ENCODE results near the gene GFRA4. TPM values are rescaled to one million over a fixed set of nuclear protein-coding genes. Genes with fewer than 3 reads are reported as not detected.
A peak's percentile ranks its signal among the peaks of the same experiment; 100 is the strongest.

GFRA4 gene, protein sequence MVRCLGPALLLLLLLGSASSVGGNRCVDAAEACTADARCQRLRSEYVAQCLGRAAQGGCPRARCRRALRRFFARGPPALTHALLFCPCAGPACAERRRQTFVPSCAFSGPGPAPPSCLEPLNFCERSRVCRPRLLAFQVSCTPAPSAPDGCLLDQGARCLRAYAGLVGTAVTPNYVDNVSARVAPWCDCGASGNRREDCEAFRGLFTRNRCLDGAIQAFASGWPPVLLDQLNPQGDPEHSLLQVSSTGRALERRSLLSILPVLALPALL
- total RNA-seq, result not detected

DNA sequence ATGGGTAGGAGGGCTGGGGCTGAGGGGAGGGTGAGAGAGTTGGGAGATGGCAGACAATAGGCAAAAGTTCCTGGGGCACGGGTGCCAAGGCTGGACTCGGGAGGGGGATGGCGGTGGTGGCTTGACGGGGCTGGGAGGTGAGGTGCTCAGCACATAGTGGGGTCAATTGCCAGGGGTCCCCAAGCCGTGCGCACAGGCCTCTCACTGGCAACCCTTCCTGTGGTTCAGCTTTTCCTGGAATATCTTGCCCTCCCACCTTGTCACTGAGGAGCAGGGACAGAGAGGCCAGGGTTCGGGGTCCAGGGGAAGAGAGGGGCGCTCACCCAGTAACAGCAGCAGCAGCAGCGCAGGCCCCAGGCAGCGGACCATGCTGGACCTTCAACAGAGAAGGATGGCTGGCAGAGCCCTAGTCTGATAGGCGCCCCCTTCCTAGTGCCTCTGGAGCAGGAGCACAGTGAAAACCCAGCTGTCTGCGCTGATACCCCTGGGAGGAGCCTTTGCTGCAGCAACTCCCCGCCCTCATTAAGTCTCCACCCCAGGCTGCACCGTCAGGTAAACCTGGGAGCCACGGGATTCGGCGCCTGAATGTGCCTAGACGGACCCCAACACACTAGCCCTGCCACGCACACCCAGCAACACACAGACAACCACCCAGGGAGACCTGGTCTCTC, at the start of gene GFRA4:
Gene GFRA4, minus strand, starts transcription at position 369 of the 671 bp plus-strand sequence. Its CDS starts 0 bp downstream, at position 369.
- intact Hi-C loops (cut with DNase I), result no loop called here
- Histone ChIP-seq H3K9me3 (no peaks in the 10 kb centered on the region), H3K4me3 (no peak within 1 kb of the TSS), H3K27me3 (peaks cover 0 to 67% (median 18%) of the 10 kb centered on the region in 4 donors), H3K4me1 (peaks cover 0 to 24% (median 10%) of the 10 kb centered on the region in 3 donors), H3K36me3 (no peaks in the 10 kb centered on the region), H3K27ac (no peak within 1 kb of the TSS)
- no peak for TF ChIP-seq POLR2A (IDR thresholded peaks at IDR 0.05)
- TF ChIP-seq, protein P1, sequence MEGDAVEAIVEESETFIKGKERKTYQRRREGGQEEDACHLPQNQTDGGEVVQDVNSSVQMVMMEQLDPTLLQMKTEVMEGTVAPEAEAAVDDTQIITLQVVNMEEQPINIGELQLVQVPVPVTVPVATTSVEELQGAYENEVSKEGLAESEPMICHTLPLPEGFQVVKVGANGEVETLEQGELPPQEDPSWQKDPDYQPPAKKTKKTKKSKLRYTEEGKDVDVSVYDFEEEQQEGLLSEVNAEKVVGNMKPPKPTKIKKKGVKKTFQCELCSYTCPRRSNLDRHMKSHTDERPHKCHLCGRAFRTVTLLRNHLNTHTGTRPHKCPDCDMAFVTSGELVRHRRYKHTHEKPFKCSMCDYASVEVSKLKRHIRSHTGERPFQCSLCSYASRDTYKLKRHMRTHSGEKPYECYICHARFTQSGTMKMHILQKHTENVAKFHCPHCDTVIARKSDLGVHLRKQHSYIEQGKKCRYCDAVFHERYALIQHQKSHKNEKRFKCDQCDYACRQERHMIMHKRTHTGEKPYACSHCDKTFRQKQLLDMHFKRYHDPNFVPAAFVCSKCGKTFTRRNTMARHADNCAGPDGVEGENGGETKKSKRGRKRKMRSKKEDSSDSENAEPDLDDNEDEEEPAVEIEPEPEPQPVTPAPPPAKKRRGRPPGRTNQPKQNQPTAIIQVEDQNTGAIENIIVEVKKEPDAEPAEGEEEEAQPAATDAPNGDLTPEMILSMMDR (IDR thresholded peaks at IDR 0.05), result no peak
- no peak for DNase-seq
- 56 to 74% methylated on average over 15 to 19 of the region's 19 CpGs for WGBS, 2 donors

DNA sequence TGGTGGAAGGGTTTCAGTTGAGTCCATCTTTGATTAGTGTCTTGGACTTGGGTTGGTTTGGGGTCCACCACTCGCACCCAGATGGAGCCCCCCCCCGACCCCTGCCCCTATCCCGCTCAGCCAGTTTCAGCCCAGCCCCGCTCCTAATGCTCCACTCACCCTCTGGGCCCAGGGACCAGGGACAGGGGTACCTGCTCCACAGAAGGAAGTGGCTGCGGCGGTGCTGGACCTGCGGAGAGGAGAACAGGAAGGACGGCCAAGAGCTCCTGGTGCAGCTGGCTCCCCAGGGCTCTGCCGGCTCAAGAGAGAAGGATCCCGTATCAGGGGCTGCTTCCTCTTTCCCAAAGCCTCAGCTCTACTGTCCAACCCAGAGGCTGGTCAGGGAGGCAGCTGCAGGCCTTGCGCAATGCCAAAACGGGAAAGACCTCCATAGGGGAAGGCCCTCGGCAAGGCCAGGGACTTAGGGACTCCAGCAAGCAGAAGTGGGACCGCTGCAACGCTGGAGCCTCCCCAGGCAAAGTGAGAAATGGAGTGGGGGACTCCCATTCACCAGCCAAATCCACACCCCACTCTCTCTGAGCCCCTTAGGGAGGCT, 49.2 kb upstream of the GFRA4 start, which contains the start of gene SIGLEC1:
Gene SIGLEC1, minus strand, starts transcription at position 322 of the 595 bp plus-strand sequence. CDS start 5,472 bp downstream, outside the sequence.
- H3K27ac ChIP-seq, result peak within 1 kb of the TSS in 1 of 4 donors; percentile 13
- TF ChIP-seq, protein P1 (IDR thresholded peaks at IDR 0.05), result no peak
- no peak for TF ChIP-seq POLR2A (IDR thresholded peaks at IDR 0.05)
- no peaks in the 10 kb centered on the region for H3K9me3 ChIP-seq
- H3K27me3 ChIP-seq, result no peaks in the 10 kb centered on the region
- intact Hi-C loops (cut with DNase I), result loop anchor here (5.0 kb wide), 1 partner anchor 35 kb away; no protein-coding TSS in a partner anchor
- WGBS, 2 donors, result 80 to 85% methylated on average over 2 to 9 of the region's 15 CpGs
- peaks cover 0 to 15% (median 5%) of the 10 kb centered on the region in 3 donors for H3K4me1 ChIP-seq
- H3K36me3 ChIP-seq, result no peaks in the 10 kb centered on the region
- peak within 1 kb of the TSS in 3 of 4 donors; percentile 2 to 35 (median 19) for H3K4me3 ChIP-seq
- no peak for DNase-seq

DNA sequence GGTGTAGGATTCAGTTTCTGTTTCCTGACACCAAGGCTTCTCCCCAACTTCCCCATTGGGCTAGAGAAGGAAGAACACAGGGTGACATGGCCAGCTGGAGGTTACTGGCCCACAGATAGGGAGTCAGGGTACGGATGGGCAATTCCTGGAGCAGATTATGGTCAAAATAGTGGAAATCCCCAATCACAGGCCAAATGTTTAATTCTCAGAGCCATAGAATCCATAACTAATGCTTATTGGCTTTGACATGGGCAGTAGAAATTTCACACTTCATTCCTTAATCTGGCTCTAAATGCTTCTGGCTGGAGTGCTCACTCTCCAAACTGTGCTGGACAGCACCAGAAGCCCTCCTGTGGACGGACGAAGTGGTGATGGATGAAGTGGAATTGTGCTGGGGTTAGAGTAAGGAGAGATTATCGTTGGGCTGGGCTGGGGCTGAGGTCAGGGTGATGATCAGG, 48.3 kb upstream of the GFRA4 start:
- Histone ChIP-seq H3K36me3 (no peaks in the 10 kb centered on the region), H3K27ac (peak overlapping the region in 1 of 4 donors; percentile 13), H3K4me1 (peaks cover 0 to 15% (median 5%) of the 10 kb centered on the region in 3 donors), H3K9me3 (no peaks in the 10 kb centered on the region), H3K27me3 (no peaks in the 10 kb centered on the region), H3K4me3 (no peak overlapping the region)
- intact Hi-C loops (cut with DNase I), result loop anchor here (5.0 kb wide), 1 partner anchor 34 kb away; no protein-coding TSS in a partner anchor
- DNase-seq, result no peak
- no peak for TF ChIP-seq POLR2A (IDR thresholded peaks at IDR 0.05)
- TF ChIP-seq, protein P1 (IDR thresholded peaks at IDR 0.05), result no peak
- WGBS, 2 donors, result 64 to 80% methylated on average over 4 of the region's 4 CpGs

DNA sequence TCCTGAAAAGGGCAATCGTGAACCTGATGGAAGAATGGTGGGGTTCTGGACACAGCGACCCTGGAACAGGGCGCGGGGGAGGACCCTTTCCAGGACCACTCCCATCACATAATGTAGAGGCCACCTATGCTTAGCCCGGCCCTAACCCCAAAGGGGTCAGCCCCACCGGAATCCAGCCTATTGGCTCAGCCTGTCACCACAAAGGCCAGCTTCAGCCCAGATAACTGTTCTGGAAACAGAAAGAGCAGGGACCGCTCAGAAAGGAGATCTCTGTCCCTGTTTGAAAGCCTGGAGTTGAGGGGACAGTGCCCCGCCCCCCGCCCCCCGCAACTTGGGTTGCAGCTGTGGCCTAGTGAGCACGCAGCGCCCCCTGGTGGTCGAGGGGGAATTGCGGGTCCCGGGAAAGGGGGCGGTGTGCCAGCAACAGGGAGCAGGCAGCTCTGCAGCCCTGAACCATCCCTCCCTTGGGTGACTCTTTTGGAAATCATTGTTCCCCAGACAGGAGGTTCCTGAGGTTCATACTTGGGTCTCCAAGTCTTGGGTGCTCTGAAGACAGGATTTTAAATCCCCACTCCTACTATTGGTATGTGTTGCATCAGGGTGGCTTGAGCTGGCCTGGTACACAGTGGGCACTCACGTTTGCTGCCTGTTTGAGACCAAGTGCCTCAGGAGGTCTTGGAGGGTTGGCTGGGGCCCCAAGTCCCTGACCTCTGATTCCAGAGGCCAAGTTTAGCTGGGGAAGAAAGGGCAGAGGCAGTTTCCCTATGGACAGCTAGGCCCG, 47.7 kb upstream of the GFRA4 start:
- DNase-seq, result no peak
- TF ChIP-seq, protein P1 (IDR thresholded peaks at IDR 0.05), result peak; percentile 77 to 98 (median 90)
- no peak for TF ChIP-seq POLR2A (IDR thresholded peaks at IDR 0.05)
- Histone ChIP-seq H3K4me1 (peaks cover 0 to 15% (median 5%) of the 10 kb centered on the region in 3 donors), H3K4me3 (peak overlapping the region in 1 of 4 donors; percentile 0), H3K27me3 (no peaks in the 10 kb centered on the region), H3K9me3 (no peaks in the 10 kb centered on the region), H3K27ac (peak overlapping the region in 2 of 4 donors; percentile 29 to 66), H3K36me3 (no peaks in the 10 kb centered on the region)
- 25% methylated on average over 3 of the region's 18 CpGs; no CpG with 5 or more reads in 1 of the 2 donors for WGBS, 2 donors
- intact Hi-C loops (cut with DNase I), result loop anchor here (5.0 kb wide), 1 partner anchor 34 kb away; no protein-coding TSS in a partner anchor
